MM.1S (cell line): ENCODE results near the gene OVCH2.

Experiments used
- DNase-seq: peaks from one replicate; pipeline ENCODE4 v3.0.0-alpha.2; 2015
- H2AFZ ChIP-seq: fragments of 300-600 bp; sonication (generic); 2 replicates; pipeline ENCODE4 v1.6.0; 2016; ENCODE audit warnings: antibody characterized with exemption, low read length
- H3F3A ChIP-seq: fragments of 300-600 bp; sonication (generic); 2 replicates; pipeline ENCODE4 v1.6.1; 2016; ENCODE audit warnings: mild to moderate bottlenecking, antibody characterized with exemption, low read length, moderate library complexity, mixed read lengths; ENCODE audit not compliant: insufficient read depth
- H3K27ac ChIP-seq: fragments of 300-600 bp; sonication (generic); 2 replicates; pipeline ENCODE4 v1.5.1; 2016; ENCODE audit warnings: mild to moderate bottlenecking, low read length
- H3K27me3 ChIP-seq: fragments of 300-600 bp; sonication (generic); replicated peaks from 2 replicates; pipeline ENCODE4 v1.6.0; 2016; ENCODE audit warnings: low read length; ENCODE audit not compliant: insufficient read depth
- H3K36me3 ChIP-seq: fragments of 300-600 bp; sonication (generic); replicated peaks from 2 replicates; pipeline ENCODE4 v1.6.1; 2016; ENCODE audit warnings: mild to moderate bottlenecking, low read length, mixed read lengths; ENCODE audit not compliant: insufficient read depth
- H3K4me1 ChIP-seq: fragments of 300-600 bp; sonication (generic); 2 replicates; pipeline ENCODE4 v1.6.1; 2016; ENCODE audit warnings: low read length, mixed read lengths
- H3K4me2 ChIP-seq: fragments of 300-600 bp; sonication (generic); 2 replicates; pipeline ENCODE4 v1.6.0; 2016; ENCODE audit warnings: low read depth, low read length
- H3K4me3 ChIP-seq: fragments of 300-600 bp; sonication (generic); 2 replicates; pipeline ENCODE4 v1.5.1; 2016; ENCODE audit warnings: low read length, mixed read lengths
- H3K79me2 ChIP-seq: fragments of 300-600 bp; sonication (generic); 2 replicates; pipeline ENCODE4 v1.6.1; 2016; ENCODE audit warnings: mixed run types, low read length, mixed read lengths
- H3K9ac ChIP-seq: fragments of 300-600 bp; sonication (generic); 2 replicates; pipeline ENCODE4 v1.6.1; 2016; ENCODE audit warnings: low read length, mixed read lengths
- H3K9me2 ChIP-seq: fragments of 300-600 bp; sonication (generic); replicated peaks from 2 replicates; pipeline ENCODE4 v1.6.1; 2016; ENCODE audit warnings: mild to moderate bottlenecking, low read length, mixed read lengths; ENCODE audit not compliant: insufficient read depth
- H3K9me3 ChIP-seq: fragments of 300-600 bp; sonication (generic); replicated peaks from 2 replicates; pipeline ENCODE4 v1.6.1; 2016; ENCODE audit warnings: mild to moderate bottlenecking, low read length, mixed read lengths; ENCODE audit not compliant: insufficient read depth
- H4K20me1 ChIP-seq: fragments of 300-600 bp; sonication (generic); 2 replicates; pipeline ENCODE4 v1.6.1; 2016; ENCODE audit warnings: mild to moderate bottlenecking, low read length, moderate library complexity, mixed read lengths; ENCODE audit not compliant: insufficient read depth
- CTCF ChIP-seq: fragments of 300-600 bp; sonication (generic); IDR thresholded peaks from 2 replicates; pipeline ENCODE4 v1.5.1; 2016; ENCODE audit warnings: antibody characterized with exemption, low read length, mixed read lengths
- EZH2 ChIP-seq: fragments of 300-600 bp; sonication (generic); optimal IDR thresholded peaks from 2 replicates; pipeline ENCODE3; 2017; ENCODE audit warnings: low read depth, mild to moderate bottlenecking, antibody characterized with exemption, low read length, mixed read lengths
- EZH2phosphoT487 ChIP-seq: fragments of 300-600 bp; sonication (generic); IDR thresholded peaks from 2 replicates; pipeline ENCODE4 v1.6.1; 2018; ENCODE audit warnings: antibody characterized with exemption, low read length

The OVCH2 gene

GRCh38 chr11:7672960-7673723 lies 33.1 kb downstream of the OVCH2 start, which contains the start of gene CYB5R2:
TSS of gene CYB5R2 (minus strand) at chr11:7673500. CDS start at chr11:7672825, 675 bp downstream.
- Histone ChIP-seq H4K20me1 (no peaks in the 10 kb centered on the region), H3K79me2 (no peaks in the 10 kb centered on the region), H3K27ac (no peak within 1 kb of the TSS), H3K4me1 (peaks cover 18% of the 10 kb centered on the region), H3K4me3 (peak within 1 kb of the TSS; percentile 33; the same call in 1 of the 2 replicates), H3K4me2 (peak within 1 kb of the TSS; percentile 40; the same call in 1 of the 2 replicates), H3K27me3 (no peaks in the 10 kb centered on the region), H2AFZ (peak within 1 kb of the TSS; percentile 55; the same call in 1 of the 2 replicates), H3F3A (no peaks in the 10 kb centered on the region), H3K9me2 (no peaks in the 10 kb centered on the region), H3K9ac (no peak within 1 kb of the TSS), H3K9me3 (no peaks in the 10 kb centered on the region), H3K36me3 (no peaks in the 10 kb centered on the region)
- DNase-seq: no peak
- TF ChIP-seq EZH2 (no peak), EZH2phosphoT487 (no peak), CTCF (no peak)

- Histone ChIP-seq H3K9me3 (no peaks in the 10 kb centered on the region), H4K20me1 (no peaks in the 10 kb centered on the region), H3F3A (0 out of 2 replicates have a peak, but pooled peaks cover 2% of the 10 kb centered on the region), H3K9me2 (no peaks in the 10 kb centered on the region), H3K4me1 (peaks cover 26% of the 10 kb centered on the region), H2AFZ (no peak overlapping the region), H3K36me3 (no peaks in the 10 kb centered on the region), H3K79me2 (no peaks in the 10 kb centered on the region), H3K27ac (no peak overlapping the region), H3K27me3 (no peaks in the 10 kb centered on the region), H3K9ac (no peak overlapping the region), H3K4me2 (no peak overlapping the region; the same call in 1 of the 2 replicates), H3K4me3 (no peak overlapping the region; the same call in 1 of the 2 replicates)
- TF ChIP-seq CTCF (no peak), EZH2 (no peak), EZH2phosphoT487 (no peak)
- DNase-seq: no peak
Observed at GRCh38 chr11:7672276-7672959, 33.9 kb downstream of the OVCH2 start.

GRCh38 chr11:7671347-7672215 lies 34.7 kb downstream of the OVCH2 start:
- Histone ChIP-seq H3K4me1 (peaks cover 27% of the 10 kb centered on the region), H3K36me3 (no peaks in the 10 kb centered on the region), H3K27ac (peak overlapping the region; percentile 6; the same call in 1 of the 2 replicates), H3K9me2 (no peaks in the 10 kb centered on the region), H3K79me2 (no peaks in the 10 kb centered on the region), H3F3A (0 out of 2 replicates have a peak, but pooled peaks cover 3% of the 10 kb centered on the region), H3K4me3 (no peak overlapping the region), H3K9me3 (no peaks in the 10 kb centered on the region), H3K27me3 (no peaks in the 10 kb centered on the region), H2AFZ (no peak overlapping the region; the same call in 1 of the 2 replicates), H3K9ac (no peak overlapping the region), H4K20me1 (no peaks in the 10 kb centered on the region), H3K4me2 (peak overlapping the region; percentile 11; the same call in 1 of the 2 replicates)
- TF ChIP-seq EZH2 (no peak), EZH2phosphoT487 (no peak), CTCF (no peak)
- DNase-seq: peak; percentile 22
